Upper lobe of left lung (tissue), 6 donors: Measurements from ENCODE around the gene TK2. TPM values are rescaled to one million over a fixed set of nuclear protein-coding genes. Genes with fewer than 3 reads are reported as not detected.

ENCODE experiments used
- ATAC-seq, 2 donors: fragments of 200-7000 bp; cut with Tn5 transposase; one replicate each; pipeline ENCODE4 v1.9.1; 2022; ENCODE audit warnings: mild to moderate bottlenecking in 2 of 2, moderate library complexity in 2 of 2; ENCODE audit not compliant: low FRiP score in 2 of 2
- DNase-seq, 2 donors: peaks; one replicate each; pipeline ENCODE4 v3.0.0-alpha.2; 2019 to 2020
- H3K27ac ChIP-seq, 4 donors: fragments of 200-600 bp; sonication (generic); one replicate each; pipeline ENCODE4 v1.5.1; 2016 to 2019
- H3K27me3 ChIP-seq, 4 donors: fragments of 200-600 bp; sonication (generic); one replicate each; pipeline ENCODE4 v1.5.1; 2017 to 2019
- H3K36me3 ChIP-seq, 4 donors: fragments of 200-600 bp; sonication (generic); one replicate each; pipeline ENCODE4 v1.5.1; 2016 to 2019
- H3K4me1 ChIP-seq, 4 donors: fragments of 200-600 bp; sonication (generic); one replicate each; pipeline ENCODE4 v1.5.1; 2018 to 2019
- H3K4me3 ChIP-seq, 4 donors: fragments of 200-600 bp; sonication (generic); one replicate each; pipeline ENCODE4 v1.5.1; 2017 to 2019; ENCODE audit warnings: mild to moderate bottlenecking in 2 of 4, moderate library complexity in 1 of 4
- H3K9me3 ChIP-seq, 4 donors: fragments of 200-600 bp; sonication (generic); one replicate each; pipeline ENCODE4 v1.5.1; 2018 to 2019
- EP300 ChIP-seq, 4 donors: sonication (generic); formaldehyde crosslinking; IDR thresholded peaks; one replicate each; pipeline ENCODE4 v1.5.1; 2017; ENCODE audit warnings: antibody characterized with exemption in 4 of 4, control low read depth in 2 of 4
- POLR2A ChIP-seq, 4 donors: fragments of 450-650 bp; IDR thresholded peaks; one replicate each; pipeline ENCODE4 v1.5.1; 2016 to 2017; ENCODE audit warnings: antibody characterized with exemption in 4 of 4, mild to moderate bottlenecking in 2 of 4
- POLR2AphosphoS5 ChIP-seq, 2 donors: sonication (generic); formaldehyde crosslinking; IDR thresholded peaks; one replicate each; pipeline ENCODE4 v1.5.1; 2017; ENCODE audit warnings: antibody characterized with exemption in 2 of 2
- WGBS, 2 donors: methylation state at CpG; one replicate each; pipeline ENCODE4 v1.1.5; 2017 to 2018; 5-methylcytosine and 5-hydroxymethylcytosine counted together
- total RNA-seq, 6 donors: library from RNA; depleted of rRNA in 4 of 6; stranded (reverse); fragments of >200 nt in 4 of 6; gene quantifications; one replicate each; pipeline versions ENCODE4 v1.1.0 to v1.2.1, GENCODE V29; 2016 to 2021
- TF ChIP-seq, protein P1 (sequence below), 6 experiments: fragments of 450-650 bp in 4 of 6; fragments of 200-600 bp in 2 of 6; sonication (generic) in 2 of 6; IDR thresholded peaks; one replicate each; pipeline ENCODE4 v1.5.1; 2016 to 2019; ENCODE audit warnings: antibody characterized with exemption in 6 of 6
- donor health status: DM: no; HTN: no; CAD: no; lungs with moderate emphysema.
- donor health status: DM: no; HTN: yes; CAD: no; lungs with severe emphysema.

TK2 gene
- total RNA-seq, 6 donors from 2014 or later = 28.2 to 54.0 (median 36.6) TPM

DNA sequence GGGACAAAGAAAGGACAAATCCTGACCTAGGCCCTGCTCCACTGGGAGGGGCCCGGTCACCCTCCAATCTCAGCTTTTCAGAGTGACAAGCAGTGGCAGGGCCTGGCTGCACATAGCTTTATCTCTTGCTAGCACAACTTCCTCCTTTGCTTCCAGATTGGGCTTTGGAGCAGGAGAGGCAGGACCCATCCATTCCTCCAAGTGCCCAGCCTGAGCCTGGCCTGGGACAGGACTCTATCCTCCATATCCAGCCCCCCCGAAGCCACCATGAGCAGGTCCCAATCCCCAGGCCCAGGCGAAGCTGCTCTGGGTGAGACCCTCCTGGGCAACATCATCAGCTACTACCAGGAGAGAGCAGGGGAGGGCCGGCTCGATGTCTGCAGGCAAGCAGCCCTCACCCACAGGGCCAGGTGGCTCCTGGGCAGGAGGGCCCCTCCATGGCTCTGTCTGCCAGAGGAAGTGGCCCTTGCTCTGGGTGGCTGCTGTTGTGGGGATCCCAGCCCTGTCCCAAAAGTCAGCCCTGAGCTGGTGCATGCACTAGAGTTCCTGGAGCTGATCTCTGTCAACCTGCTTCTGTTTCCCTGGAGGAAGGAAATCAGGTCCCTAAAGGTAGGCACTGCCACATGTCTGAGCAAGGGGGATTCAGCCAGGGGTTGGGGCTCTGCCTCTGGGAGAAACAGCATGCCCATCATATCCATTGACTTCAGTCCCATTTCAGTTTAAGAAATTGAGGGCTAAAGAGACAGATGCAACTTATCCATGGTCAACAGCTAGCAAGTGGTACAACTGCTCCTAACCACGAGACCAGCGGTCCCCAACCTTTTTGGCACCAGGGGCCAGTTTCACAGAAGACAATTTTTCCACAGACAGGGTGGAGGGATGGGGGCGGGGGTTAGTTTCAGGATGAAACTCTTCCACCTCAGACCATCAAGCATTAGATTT, 58.9 kb downstream of the TK2 start:
- Histone ChIP-seq H3K9me3 (no peaks in the 10 kb centered on the region), H3K36me3 (no peaks in the 10 kb centered on the region), H3K27me3 (no peaks in the 10 kb centered on the region), H3K27ac (peak overlapping the region in 3 of 4 donors; percentile 13 to 50 (median 28)), H3K4me3 (no peak overlapping the region), H3K4me1 (peaks cover 13 to 32% (median 23%) of the 10 kb centered on the region in 4 donors)
- DNase-seq = peak in 1 of 2 donors; percentile 21
- TF ChIP-seq, protein P1, sequence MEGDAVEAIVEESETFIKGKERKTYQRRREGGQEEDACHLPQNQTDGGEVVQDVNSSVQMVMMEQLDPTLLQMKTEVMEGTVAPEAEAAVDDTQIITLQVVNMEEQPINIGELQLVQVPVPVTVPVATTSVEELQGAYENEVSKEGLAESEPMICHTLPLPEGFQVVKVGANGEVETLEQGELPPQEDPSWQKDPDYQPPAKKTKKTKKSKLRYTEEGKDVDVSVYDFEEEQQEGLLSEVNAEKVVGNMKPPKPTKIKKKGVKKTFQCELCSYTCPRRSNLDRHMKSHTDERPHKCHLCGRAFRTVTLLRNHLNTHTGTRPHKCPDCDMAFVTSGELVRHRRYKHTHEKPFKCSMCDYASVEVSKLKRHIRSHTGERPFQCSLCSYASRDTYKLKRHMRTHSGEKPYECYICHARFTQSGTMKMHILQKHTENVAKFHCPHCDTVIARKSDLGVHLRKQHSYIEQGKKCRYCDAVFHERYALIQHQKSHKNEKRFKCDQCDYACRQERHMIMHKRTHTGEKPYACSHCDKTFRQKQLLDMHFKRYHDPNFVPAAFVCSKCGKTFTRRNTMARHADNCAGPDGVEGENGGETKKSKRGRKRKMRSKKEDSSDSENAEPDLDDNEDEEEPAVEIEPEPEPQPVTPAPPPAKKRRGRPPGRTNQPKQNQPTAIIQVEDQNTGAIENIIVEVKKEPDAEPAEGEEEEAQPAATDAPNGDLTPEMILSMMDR (IDR thresholded peaks at IDR 0.05) = no peak
- TF ChIP-seq POLR2AphosphoS5 (IDR thresholded peaks at IDR 0.05) = peak in 1 of 2 donors; percentile 31
- TF ChIP-seq EP300 (IDR thresholded peaks at IDR 0.05) = no peak
- no peak for TF ChIP-seq POLR2A (IDR thresholded peaks at IDR 0.05)
- no peak for ATAC-seq
- 55 to 80% methylated on average over 4 to 8 of the region's 8 CpGs for WGBS, 2 donors

DNA sequence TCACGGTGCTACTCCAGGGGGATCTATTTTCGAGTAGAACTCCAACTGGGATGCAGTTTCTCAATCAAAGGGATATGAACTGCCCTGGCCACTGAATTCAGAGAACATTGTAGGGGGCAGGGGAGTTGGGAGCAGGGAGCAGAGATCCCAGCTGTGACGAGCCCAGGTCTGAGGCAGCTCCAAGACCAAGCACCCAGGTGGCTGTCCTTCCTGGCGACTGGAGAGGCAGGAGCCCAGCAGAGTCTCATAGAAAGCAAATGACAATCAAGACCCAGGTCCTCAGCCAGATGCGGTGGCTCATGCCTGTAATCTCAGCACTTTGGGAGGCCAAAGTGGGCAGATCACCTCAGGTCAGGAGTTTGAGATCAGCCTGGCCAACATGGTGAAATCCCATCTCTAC, 60.1 kb downstream of the TK2 start:
- Histone ChIP-seq H3K4me3 (no peak overlapping the region), H3K4me1 (peaks cover 13 to 33% (median 23%) of the 10 kb centered on the region in 4 donors), H3K27me3 (no peaks in the 10 kb centered on the region), H3K27ac (no peak overlapping the region), H3K9me3 (no peaks in the 10 kb centered on the region), H3K36me3 (no peaks in the 10 kb centered on the region)
- ATAC-seq = no peak
- 81 to 98% methylated on average over 5 of the region's 5 CpGs for WGBS, 2 donors
- no peak for DNase-seq
- TF ChIP-seq POLR2A (IDR thresholded peaks at IDR 0.05) (no peak), EP300 (IDR thresholded peaks at IDR 0.05) (no peak), POLR2AphosphoS5 (IDR thresholded peaks at IDR 0.05) (no peak)
- TF ChIP-seq, protein P1 (IDR thresholded peaks at IDR 0.05) = no peak

DNA sequence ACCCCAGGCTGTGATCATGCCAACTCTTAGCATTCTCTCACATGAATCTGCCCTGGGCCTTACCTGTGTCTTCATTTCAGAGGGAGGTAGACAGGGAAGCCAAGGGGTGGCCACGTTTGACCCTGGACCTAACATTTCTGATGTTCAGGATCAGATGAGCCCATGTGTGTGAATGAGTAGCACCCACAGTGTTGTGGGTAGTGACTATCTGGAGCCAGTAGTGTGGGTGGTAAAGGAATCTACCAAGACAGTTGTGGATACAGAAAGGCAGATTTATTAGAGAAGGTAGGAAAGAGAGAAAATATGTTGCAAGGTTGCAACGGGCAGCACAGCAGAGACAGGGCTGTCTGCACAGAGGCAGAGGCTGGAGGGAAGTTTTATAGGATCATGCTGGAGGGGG, 60.5 kb downstream of the TK2 start:
- TF ChIP-seq POLR2A (IDR thresholded peaks at IDR 0.05) = no peak
- no peak for TF ChIP-seq POLR2AphosphoS5 (IDR thresholded peaks at IDR 0.05)
- no peak for TF ChIP-seq EP300 (IDR thresholded peaks at IDR 0.05)
- TF ChIP-seq, protein P1 (IDR thresholded peaks at IDR 0.05) = no peak
- H3K9me3 ChIP-seq = no peaks in the 10 kb centered on the region
- H3K4me1 ChIP-seq = peaks cover 13 to 33% (median 23%) of the 10 kb centered on the region in 4 donors
- 78 to 93% methylated on average over 2 of the region's 2 CpGs for WGBS, 2 donors
- no peak for ATAC-seq
- no peak overlapping the region for H3K4me3 ChIP-seq
- DNase-seq = no peak
- H3K27me3 ChIP-seq = no peaks in the 10 kb centered on the region
- no peaks in the 10 kb centered on the region for H3K36me3 ChIP-seq
- no peak overlapping the region for H3K27ac ChIP-seq

DNA sequence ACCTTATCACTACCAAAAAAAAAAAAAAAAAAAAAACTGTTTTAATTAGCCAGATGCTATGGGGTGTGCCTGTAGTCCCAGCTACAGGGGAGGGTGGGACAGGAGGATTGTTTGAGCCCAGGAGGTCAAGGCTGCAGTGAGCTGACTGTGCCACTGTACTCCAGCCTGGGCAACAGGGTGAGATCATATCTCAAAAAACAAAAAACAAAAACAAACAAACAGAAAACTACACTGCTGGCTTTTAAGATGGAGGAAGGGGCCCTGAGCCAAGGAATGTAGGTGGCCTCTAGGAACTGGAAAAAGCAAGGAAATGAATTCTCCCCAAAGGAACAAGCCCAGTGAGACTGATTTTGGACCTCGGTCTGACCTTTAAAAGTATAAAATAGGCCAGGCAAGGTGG, 61.4 kb downstream of the TK2 start:
- Histone ChIP-seq H3K4me3 (no peak overlapping the region), H3K27me3 (no peaks in the 10 kb centered on the region), H3K27ac (no peak overlapping the region), H3K4me1 (peaks cover 16 to 38% (median 26%) of the 10 kb centered on the region in 4 donors), H3K9me3 (no peaks in the 10 kb centered on the region), H3K36me3 (no peaks in the 10 kb centered on the region)
- ATAC-seq = no peak
- DNase-seq = no peak
- WGBS, 2 donors = 91 to 100% methylated on average over 1 of the region's 1 CpG
- no peak for TF ChIP-seq POLR2AphosphoS5 (IDR thresholded peaks at IDR 0.05)
- no peak for TF ChIP-seq EP300 (IDR thresholded peaks at IDR 0.05)
- TF ChIP-seq, protein P1 (IDR thresholded peaks at IDR 0.05) = no peak
- no peak for TF ChIP-seq POLR2A (IDR thresholded peaks at IDR 0.05)
